GM23338 (cell line): Measurements from ENCODE around the gene LRCH2. TPM values are rescaled to one million over a fixed set of nuclear protein-coding genes. Genes with fewer than 3 reads are reported as not detected.

ENCODE experiments used
- ATAC-seq: fragments of 200-7000 bp; cut with Tn5 transposase; 3 replicates; pipeline ENCODE4 v1.9.1; 2020
- DNase-seq: peaks from one replicate; pipeline ENCODE4 v3.0.0-alpha.2; 2015; ENCODE audit warnings: low spot score
- H2AFZ ChIP-seq: fragments of 200-600 bp; sonication (generic); 2 replicates; pipeline ENCODE4 v1.8.0; 2016; ENCODE audit warnings: antibody characterized with exemption, mild to moderate bottlenecking, moderate library complexity
- H3F3A ChIP-seq: fragments of 200-600 bp; sonication (generic); replicated peaks from 2 replicates; pipeline ENCODE4 v1.8.0; 2017; ENCODE audit warnings: antibody characterized with exemption, mixed run types, low read depth
- H3K27ac ChIP-seq: fragments of 200-600 bp; sonication (generic); 2 replicates; pipeline ENCODE4 v1.6.1; 2016; ENCODE audit warnings: low read depth
- H3K27me3 ChIP-seq: fragments of 200-600 bp; sonication (generic); 2 replicates; pipeline ENCODE4 v1.8.0; 2016; ENCODE audit warnings: mild to moderate bottlenecking, mixed run types, moderate library complexity; ENCODE audit not compliant: insufficient read depth
- H3K36me3 ChIP-seq: fragments of 200-600 bp; sonication (generic); 2 replicates; pipeline ENCODE4 v1.8.0; 2016; ENCODE audit warnings: mild to moderate bottlenecking; ENCODE audit not compliant: insufficient read depth
- H3K4me1 ChIP-seq: fragments of 200-600 bp; sonication (generic); 2 replicates; pipeline ENCODE4 v1.8.0; 2016; ENCODE audit warnings: mild to moderate bottlenecking, moderate library complexity; ENCODE audit not compliant: insufficient read depth
- H3K4me2 ChIP-seq: fragments of 200-600 bp; sonication (generic); 2 replicates; pipeline ENCODE4 v1.7.1; 2017; ENCODE audit warnings: mixed run types
- H3K4me3 ChIP-seq: fragments of 200-600 bp; sonication (generic); 2 replicates; pipeline ENCODE4 v1.6.1; 2016; ENCODE audit warnings: mixed run types
- H3K79me2 ChIP-seq: fragments of 200-600 bp; sonication (generic); replicated peaks from 2 replicates; pipeline ENCODE4 v1.8.0; 2017; ENCODE audit warnings: mild to moderate bottlenecking; ENCODE audit not compliant: insufficient read depth
- H3K9me2 ChIP-seq: fragments of 200-600 bp; sonication (generic); 2 replicates; pipeline ENCODE4 v1.8.0; 2017; ENCODE audit not compliant: insufficient read depth
- H4K20me1 ChIP-seq: fragments of 200-600 bp; sonication (generic); replicated peaks from 2 replicates; pipeline ENCODE4 v1.8.0; 2017; ENCODE audit warnings: mild to moderate bottlenecking; ENCODE audit not compliant: insufficient read depth
- H3K27ac Mint-ChIP-seq: 2 replicates; pipeline ENCODE4 v1.8.0; 2020; ENCODE audit warnings: inconsistent platforms, mild to moderate bottlenecking, moderate library complexity, mixed read lengths
- H3K27me3 Mint-ChIP-seq: 3 replicates; pipeline ENCODE4 v1.8.0; 2022; ENCODE audit warnings: low read depth, mild to moderate bottlenecking, moderate library complexity, mixed read lengths, inconsistent platforms; ENCODE audit not compliant: insufficient read depth, poor library complexity
- H3K36me3 Mint-ChIP-seq: 3 replicates; pipeline ENCODE4 v1.8.0; 2021; ENCODE audit warnings: low read depth, mild to moderate bottlenecking, inconsistent platforms, moderate library complexity, mixed read lengths
- H3K4me1 Mint-ChIP-seq: 3 replicates; pipeline ENCODE4 v1.8.0; 2020; ENCODE audit warnings: mild to moderate bottlenecking, inconsistent platforms, mixed read lengths
- H3K4me3 Mint-ChIP-seq: 3 replicates; pipeline ENCODE4 v1.8.0; 2021; ENCODE audit warnings: moderate library complexity, mild to moderate bottlenecking, inconsistent platforms, mixed read lengths
- H3K9me3 Mint-ChIP-seq: 3 replicates; pipeline ENCODE4 v1.8.0; 2020; ENCODE audit warnings: moderate library complexity, mild to moderate bottlenecking, inconsistent platforms, mixed read lengths
- EZH2 ChIP-seq: fragments of 200-600 bp; sonication (generic); IDR thresholded peaks from one replicate; pipeline ENCODE4 v1.8.0; 2017; ENCODE audit warnings: antibody characterized with exemption, mild to moderate bottlenecking, low read depth; ENCODE audit not compliant: unreplicated experiment
- STAT1 ChIP-seq: IDR thresholded peaks from one replicate; pipeline ENCODE4 v1.6.1; 2016; ENCODE audit warnings: antibody characterized with exemption; ENCODE audit not compliant: unreplicated experiment
- ZNF331 ChIP-seq: fragments of 250-450 bp; sonication (Bioruptor Pico); IDR thresholded peaks from 2 replicates; pipeline ENCODE4 v1.5.0; 2020; ENCODE audit warnings: low read depth, mild to moderate bottlenecking, moderate library complexity
- ZNF462 ChIP-seq: fragments of 250-450 bp; sonication (Bioruptor Pico); IDR thresholded peaks from 2 replicates; pipeline ENCODE4 v1.5.0; 2020; ENCODE audit warnings: mild to moderate bottlenecking, moderate library complexity
- polyA plus RNA-seq: library from polyadenylated mRNA; unstranded; fragments of >200 nt; fragmentation: Nextera tagmentation; extraction: Ambion mirVana; gene quantifications from 2 replicates; pipeline ENCODE4 v1.2.1, GENCODE V29; 2016
- total RNA-seq: library from RNA; depleted of rRNA; stranded (reverse); fragments of >200 nt; shearing (Covaris generic); gene quantifications from 2 replicates; pipeline ENCODE4 v1.2.3, GENCODE V29; 2014
- TF ChIP-seq, protein P1 (sequence below), 2 experiments: fragments of 200-600 bp in 1 of 2; sonication (generic) in 1 of 2; conservative IDR thresholded peaks; 2 replicates each; pipeline versions ENCODE4 v1.5.1 to v1.6.1; 2016 to 2017; ENCODE audit warnings: antibody characterized with exemption in 2 of 2, low read depth in 2 of 2, mild to moderate bottlenecking in 2 of 2, moderate library complexity in 1 of 2

The LRCH2 gene
- total and polyA plus RNA-seq, 2 experiments from 2014 or later: 2.5 to 8.6 TPM

DNA sequence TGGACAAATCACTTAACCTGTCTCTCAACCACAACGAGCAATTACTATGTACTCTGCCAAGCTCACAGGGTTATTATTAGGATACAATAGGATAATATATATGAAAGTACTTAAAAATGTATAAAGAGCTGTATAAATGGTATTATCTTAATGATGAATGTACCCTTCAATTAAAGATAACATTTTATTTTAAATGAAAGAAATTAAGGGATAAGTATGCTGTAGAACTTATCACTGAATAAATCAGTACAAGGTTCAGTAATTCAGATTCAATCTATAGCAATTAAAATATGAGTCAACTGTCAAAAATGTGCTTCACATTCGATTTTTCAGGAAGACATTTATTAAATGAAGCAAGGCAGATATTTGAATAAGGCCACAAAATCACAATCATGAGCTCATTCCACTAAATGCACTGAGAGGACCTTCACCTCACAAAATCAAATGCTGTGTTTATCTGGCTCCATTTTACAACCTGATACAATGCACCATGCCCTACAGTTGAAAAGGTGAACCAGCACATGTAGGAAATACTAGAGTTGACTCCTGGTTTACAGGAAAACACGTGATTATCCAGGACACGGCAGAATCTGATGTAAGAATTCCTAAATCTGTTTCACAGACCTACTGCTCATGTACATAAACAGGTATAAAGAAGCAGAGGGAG is 4.4 kb downstream of the LRCH2 start:
- peaks cover 7% of the 10 kb centered on the region for H3K27me3 Mint-ChIP-seq
- H3K9me2 ChIP-seq: no peaks in the 10 kb centered on the region
- no peak overlapping the region for H2AFZ ChIP-seq
- H3K9me3 Mint-ChIP-seq: no peaks in the 10 kb centered on the region
- no peak overlapping the region for H3K27ac ChIP-seq
- H3K36me3 ChIP-seq: no peaks in the 10 kb centered on the region
- no peaks in the 10 kb centered on the region for H4K20me1 ChIP-seq
- ATAC-seq: no peak
- peaks cover 23% of the 10 kb centered on the region for H3K4me1 Mint-ChIP-seq
- no peak overlapping the region for H3K4me2 ChIP-seq
- TF ChIP-seq ZNF331 (no peak), EZH2 (no peak), ZNF462 (CRISPR knock-in tag) (no peak), STAT1 (no peak)
- TF ChIP-seq, protein P1, sequence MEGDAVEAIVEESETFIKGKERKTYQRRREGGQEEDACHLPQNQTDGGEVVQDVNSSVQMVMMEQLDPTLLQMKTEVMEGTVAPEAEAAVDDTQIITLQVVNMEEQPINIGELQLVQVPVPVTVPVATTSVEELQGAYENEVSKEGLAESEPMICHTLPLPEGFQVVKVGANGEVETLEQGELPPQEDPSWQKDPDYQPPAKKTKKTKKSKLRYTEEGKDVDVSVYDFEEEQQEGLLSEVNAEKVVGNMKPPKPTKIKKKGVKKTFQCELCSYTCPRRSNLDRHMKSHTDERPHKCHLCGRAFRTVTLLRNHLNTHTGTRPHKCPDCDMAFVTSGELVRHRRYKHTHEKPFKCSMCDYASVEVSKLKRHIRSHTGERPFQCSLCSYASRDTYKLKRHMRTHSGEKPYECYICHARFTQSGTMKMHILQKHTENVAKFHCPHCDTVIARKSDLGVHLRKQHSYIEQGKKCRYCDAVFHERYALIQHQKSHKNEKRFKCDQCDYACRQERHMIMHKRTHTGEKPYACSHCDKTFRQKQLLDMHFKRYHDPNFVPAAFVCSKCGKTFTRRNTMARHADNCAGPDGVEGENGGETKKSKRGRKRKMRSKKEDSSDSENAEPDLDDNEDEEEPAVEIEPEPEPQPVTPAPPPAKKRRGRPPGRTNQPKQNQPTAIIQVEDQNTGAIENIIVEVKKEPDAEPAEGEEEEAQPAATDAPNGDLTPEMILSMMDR (conservative IDR thresholded peaks at IDR 0.05; ENCODE audit: low read depth in 2 of 2): no peak
- H3K4me3 ChIP-seq: no peak overlapping the region
- no peaks in the 10 kb centered on the region for H3K36me3 Mint-ChIP-seq
- peaks cover 16% of the 10 kb centered on the region; the same call in 1 of the 2 replicates for H3K79me2 ChIP-seq
- no peak for DNase-seq
- no peak overlapping the region for H3K27ac Mint-ChIP-seq
- H3K27me3 ChIP-seq: no peaks in the 10 kb centered on the region
- no peaks in the 10 kb centered on the region; the same call in 1 of the 2 replicates for H3K4me1 ChIP-seq
- H3F3A ChIP-seq: no peaks in the 10 kb centered on the region
- no peak overlapping the region for H3K4me3 Mint-ChIP-seq
